ENCODE measurements around the gene RHBDD2. TPM values are rescaled to one million over a fixed set of nuclear protein-coding genes. Genes with fewer than 3 reads are reported as not detected.
"Not testable (repeated sequence)": the region's sequence is repeated elsewhere in the genome, so short reads cannot be mapped to it uniquely, and the experiment has no call there.

RHBDD2 gene
- total and polyA plus RNA-seq, 9 of the 15 experiments (the other 6 are each of a cell fraction or from before 2014, with no cell fraction given), result 3.3 to 36.7 (median 17.9) TPM

GRCh38 chr7:75858410-75858809 lies 20.4 kb upstream of the RHBDD2 start:
- H3K9me1 ChIP-seq (ENCODE audit: control insufficient read depth, insufficient read depth, low read length), result no peaks in the 10 kb centered on the region
- CTCF ChIA-PET (ENCODE audit: low intra/inter-chr PET ratio), result no interaction called here
- no peak overlapping the region for H3K9ac ChIP-seq (ENCODE audit: insufficient read depth in 1 of 2, low read depth in 2 of 2, low read length in 2 of 2)
- H3K27ac ChIP-seq (ENCODE audit: extremely low read depth, low read depth, low read length), result no peak overlapping the region
- no peaks in the 10 kb centered on the region for H3K9me3 ChIP-seq (replicated peaks; ENCODE audit: control insufficient read depth, insufficient read depth, low read depth, low read length)
- H2AFZ ChIP-seq (ENCODE audit: low read depth, low read length), result no peak overlapping the region
- no peaks in the 10 kb centered on the region; the same call in 2 of the 3 replicates for H3K36me3 ChIP-seq (ENCODE audit: control insufficient read depth, insufficient read depth, low read length)
- H3K4me1 ChIP-seq (replicated peaks in 1 of 2; ENCODE audit: control insufficient read depth in 2 of 2, insufficient read depth in 2 of 2, low read length in 2 of 2), result no peaks in the 10 kb centered on the region
- FAIRE-seq (no peak), DNase-seq (ENCODE audit: extremely low read depth in 1 of 4, low spot score in 3 of 4) (no peak), ATAC-seq (no peak)
- H3K4me2 ChIP-seq (ENCODE audit: insufficient read depth, low read length), result no peak overlapping the region
- H3K27me3 ChIP-seq (ENCODE audit: control insufficient read depth in 2 of 2, insufficient read depth in 2 of 2, low read length in 2 of 2), result no peaks in the 10 kb centered on the region
- TF ChIP-seq, protein P1, sequence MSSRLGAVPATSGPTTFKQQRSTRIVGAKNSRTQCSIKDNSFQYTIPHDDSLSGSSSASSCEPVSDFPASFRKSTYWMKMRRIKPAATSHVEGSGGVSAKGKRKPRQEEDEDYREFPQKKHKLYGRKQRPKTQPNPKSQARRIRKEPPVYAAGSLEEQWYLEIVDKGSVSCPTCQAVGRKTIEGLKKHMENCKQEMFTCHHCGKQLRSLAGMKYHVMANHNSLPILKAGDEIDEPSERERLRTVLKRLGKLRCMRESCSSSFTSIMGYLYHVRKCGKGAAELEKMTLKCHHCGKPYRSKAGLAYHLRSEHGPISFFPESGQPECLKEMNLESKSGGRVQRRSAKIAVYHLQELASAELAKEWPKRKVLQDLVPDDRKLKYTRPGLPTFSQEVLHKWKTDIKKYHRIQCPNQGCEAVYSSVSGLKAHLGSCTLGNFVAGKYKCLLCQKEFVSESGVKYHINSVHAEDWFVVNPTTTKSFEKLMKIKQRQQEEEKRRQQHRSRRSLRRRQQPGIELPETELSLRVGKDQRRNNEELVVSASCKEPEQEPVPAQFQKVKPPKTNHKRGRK (tag; IDR thresholded peaks at IDR 0.05), result peak; percentile 97
- no peak for TF ChIP-seq BRD4 (IDR thresholded peaks at IDR 0.05)
- TF ChIP-seq PHB2 (IDR thresholded peaks at IDR 0.05; ENCODE audit: low read depth), result 0 out of 2 replicates have a peak, but pooled peaks have one; percentile 19
- POLR2A ChIA-PET, result no interaction called here
- in situ Hi-C loops (cut with MboI) (no loop called here), intact Hi-C loops (cut with micrococcal nuclease) (no loop called here)
- H3K79me2 ChIP-seq (ENCODE audit: control insufficient read depth, insufficient read depth, low read length), result no peaks in the 10 kb centered on the region
- no TSS peak for BruUV-seq (replicated peaks)
- no peaks in the 10 kb centered on the region for H4K20me1 ChIP-seq (replicated peaks; ENCODE audit: control insufficient read depth, insufficient read depth, low read length)
- H3K4me3 ChIP-seq, result no peak overlapping the region

DNA sequence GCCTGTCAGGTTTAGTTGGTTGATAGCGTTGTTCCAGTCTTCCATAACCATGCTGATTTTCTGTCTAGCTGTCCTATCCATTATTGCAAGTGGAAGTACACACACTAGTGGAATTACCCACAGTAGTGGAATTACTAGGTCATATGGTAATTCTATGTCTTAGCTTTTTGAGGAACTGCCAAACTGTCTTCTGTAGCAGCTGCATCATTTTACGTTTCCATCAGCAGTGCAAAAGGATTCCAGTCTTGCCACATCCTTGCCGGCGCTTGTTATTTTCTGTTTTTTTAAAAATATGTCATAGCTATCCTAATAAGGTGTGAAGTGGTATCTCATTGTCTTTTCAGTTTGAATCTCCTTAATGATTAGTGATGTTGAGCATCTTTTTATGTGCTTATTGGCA lies 17.2 kb upstream of the RHBDD2 start:
- in situ Hi-C loops (cut with MboI) (no loop called here), intact Hi-C loops (cut with micrococcal nuclease) (no loop called here)
- DNase-seq (ENCODE audit: extremely low read depth in 1 of 4, low spot score in 3 of 4) (no peak), ATAC-seq (no peak), FAIRE-seq (no peak)
- H3K9me1 ChIP-seq (ENCODE audit: control insufficient read depth, insufficient read depth, low read length), result no peaks in the 10 kb centered on the region
- H3K4me2 ChIP-seq (ENCODE audit: insufficient read depth, low read length), result no peak overlapping the region
- H3K27me3 ChIP-seq (ENCODE audit: control insufficient read depth in 2 of 2, insufficient read depth in 2 of 2, low read length in 2 of 2), result no peaks in the 10 kb centered on the region
- no peaks in the 10 kb centered on the region; the same call in 2 of the 3 replicates for H3K36me3 ChIP-seq (ENCODE audit: control insufficient read depth, insufficient read depth, low read length)
- H3K79me2 ChIP-seq (ENCODE audit: control insufficient read depth, insufficient read depth, low read length), result no peaks in the 10 kb centered on the region
- H3K4me1 ChIP-seq (replicated peaks in 1 of 2; ENCODE audit: control insufficient read depth in 2 of 2, insufficient read depth in 2 of 2, low read length in 2 of 2), result peaks cover under 1 to 2% of the 10 kb centered on the region in 2 experiments; a peak in 4 of 5 replicates
- ChIA-PET POLR2A (no interaction called here), CTCF (ENCODE audit: low intra/inter-chr PET ratio) (no interaction called here)
- H3K9me3 ChIP-seq (replicated peaks; ENCODE audit: control insufficient read depth, insufficient read depth, low read depth, low read length), result no peaks in the 10 kb centered on the region
- no peak overlapping the region for H3K9ac ChIP-seq (ENCODE audit: insufficient read depth in 1 of 2, low read depth in 2 of 2, low read length in 2 of 2)
- WGBS (ENCODE audit: insufficient coverage, low coverage, missing lambda C conversion rate), result 76% methylated on average over 4 of the region's 4 CpGs
- TF ChIP-seq SPI1 (IDR thresholded peaks at IDR 0.05; ENCODE audit: borderline replicate concordance, low read depth, low read length), result peak; percentile 27; the same call in 1 of the 2 replicates
- no peak for TF ChIP-seq BCL6 (CRISPR knock-in tag; IDR thresholded peaks at IDR 0.05)
- H2AFZ ChIP-seq (ENCODE audit: low read depth, low read length), result peak overlapping the region; percentile 61
- no peaks in the 10 kb centered on the region for H4K20me1 ChIP-seq (replicated peaks; ENCODE audit: control insufficient read depth, insufficient read depth, low read length)
- H3K4me3 ChIP-seq, result no peak overlapping the region
- no peak overlapping the region for H3K27ac ChIP-seq (ENCODE audit: extremely low read depth, low read depth, low read length)
- no TSS peak for BruUV-seq (replicated peaks)

- POLR2A ChIA-PET, result interaction anchor here (1.5 kb wide), 1 partner anchor 13 kb away, joined by 4 read pairs; no protein-coding TSS in a partner anchor
- H4K20me1 ChIP-seq (replicated peaks; ENCODE audit: control insufficient read depth, insufficient read depth, low read length); H3K9me3 ChIP-seq (replicated peaks; ENCODE audit: control insufficient read depth, insufficient read depth, low read depth, low read length); intact Hi-C loops (cut with micrococcal nuclease); BruUV-seq (replicated peaks); H3K9ac ChIP-seq (ENCODE audit: insufficient read depth in 1 of 2, low read depth in 2 of 2, low read length in 2 of 2); H3K27me3 ChIP-seq (ENCODE audit: control insufficient read depth in 2 of 2, insufficient read depth in 2 of 2, low read length in 2 of 2); in situ Hi-C loops (cut with MboI); H3K4me2 ChIP-seq (ENCODE audit: insufficient read depth, low read length); H3K79me2 ChIP-seq (ENCODE audit: control insufficient read depth, insufficient read depth, low read length); H3K27ac ChIP-seq (ENCODE audit: extremely low read depth, low read depth, low read length); ATAC-seq; FAIRE-seq; DNase-seq (ENCODE audit: extremely low read depth in 1 of 4, low spot score in 3 of 4); H3K4me3 ChIP-seq; H2AFZ ChIP-seq (ENCODE audit: low read depth, low read length); H3K36me3 ChIP-seq (ENCODE audit: control insufficient read depth, insufficient read depth, low read length); H3K9me1 ChIP-seq (ENCODE audit: control insufficient read depth, insufficient read depth, low read length): not testable (repeated sequence)
- WGBS (ENCODE audit: insufficient coverage, low coverage, missing lambda C conversion rate), result 36% methylated on average over 4 of the region's 4 CpGs
- H3K4me1 ChIP-seq (replicated peaks in 1 of 2; ENCODE audit: control insufficient read depth in 2 of 2, insufficient read depth in 2 of 2, low read length in 2 of 2), result peaks cover 7 to 13% of the 10 kb centered on the region in 2 experiments; a peak in 4 of 5 replicates
- CTCF ChIA-PET (ENCODE audit: low intra/inter-chr PET ratio), result interaction anchor here (0.7 kb wide), 1 partner anchor 450 kb away, joined by 5 read pairs; no protein-coding TSS in a partner anchor
These were observed 14.6 kb upstream of the RHBDD2 start for GRCh38 chr7:75864251-75864650.

All from K562 (cell line).